ENCODE results near the gene ESPNL.

DNA sequence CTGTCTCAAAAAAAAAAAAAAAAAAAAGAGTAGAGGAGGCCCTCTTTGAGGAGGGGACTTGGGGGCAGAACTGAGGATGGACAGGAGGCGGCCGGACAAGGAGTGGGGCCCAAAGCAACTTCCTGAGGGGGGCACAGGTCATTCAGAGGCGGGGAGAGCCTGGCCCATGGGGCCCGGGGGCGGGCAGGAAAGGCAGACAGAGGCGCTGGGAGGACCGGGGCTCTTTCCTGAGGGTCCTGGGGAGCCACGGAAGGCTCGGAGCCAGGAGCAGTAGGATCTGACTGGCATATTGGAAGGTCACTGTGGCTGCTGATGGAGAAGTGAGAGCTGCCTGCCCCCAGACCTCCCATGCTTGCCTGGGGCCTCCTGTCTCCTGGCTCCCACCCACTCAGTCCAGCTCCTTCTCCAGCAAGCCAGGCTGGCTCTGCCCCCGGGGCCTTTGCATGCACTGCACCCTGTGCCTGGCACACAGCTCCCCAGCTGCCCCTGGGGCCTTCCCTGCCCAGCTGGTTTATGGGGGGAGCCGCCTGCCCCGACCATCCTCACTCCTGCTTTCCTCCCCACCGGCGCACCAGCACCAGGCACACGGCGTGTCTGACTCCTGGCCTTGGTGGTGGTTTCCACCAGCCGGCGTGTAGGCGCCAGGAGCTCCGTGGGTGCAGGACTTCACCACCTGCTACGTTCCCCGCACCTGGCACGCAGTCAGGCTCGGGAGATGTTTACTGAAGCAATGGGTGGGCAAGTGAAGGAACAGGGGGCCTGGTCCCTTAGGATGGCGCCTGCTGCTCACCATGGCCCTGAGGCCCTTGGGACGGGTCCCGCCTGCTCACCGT, 5.6 kb downstream of the ESPNL start:
- TF ChIP-seq, protein P1, sequence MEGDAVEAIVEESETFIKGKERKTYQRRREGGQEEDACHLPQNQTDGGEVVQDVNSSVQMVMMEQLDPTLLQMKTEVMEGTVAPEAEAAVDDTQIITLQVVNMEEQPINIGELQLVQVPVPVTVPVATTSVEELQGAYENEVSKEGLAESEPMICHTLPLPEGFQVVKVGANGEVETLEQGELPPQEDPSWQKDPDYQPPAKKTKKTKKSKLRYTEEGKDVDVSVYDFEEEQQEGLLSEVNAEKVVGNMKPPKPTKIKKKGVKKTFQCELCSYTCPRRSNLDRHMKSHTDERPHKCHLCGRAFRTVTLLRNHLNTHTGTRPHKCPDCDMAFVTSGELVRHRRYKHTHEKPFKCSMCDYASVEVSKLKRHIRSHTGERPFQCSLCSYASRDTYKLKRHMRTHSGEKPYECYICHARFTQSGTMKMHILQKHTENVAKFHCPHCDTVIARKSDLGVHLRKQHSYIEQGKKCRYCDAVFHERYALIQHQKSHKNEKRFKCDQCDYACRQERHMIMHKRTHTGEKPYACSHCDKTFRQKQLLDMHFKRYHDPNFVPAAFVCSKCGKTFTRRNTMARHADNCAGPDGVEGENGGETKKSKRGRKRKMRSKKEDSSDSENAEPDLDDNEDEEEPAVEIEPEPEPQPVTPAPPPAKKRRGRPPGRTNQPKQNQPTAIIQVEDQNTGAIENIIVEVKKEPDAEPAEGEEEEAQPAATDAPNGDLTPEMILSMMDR (IDR thresholded peaks at IDR 0.05) = no peak
- TF ChIP-seq FOXJ3 (CRISPR knock-in tag; IDR thresholded peaks at IDR 0.05; ENCODE audit: borderline replicate concordance) (no peak), ZBTB21 (CRISPR knock-in tag; IDR thresholded peaks at IDR 0.05; ENCODE audit: borderline replicate concordance) (no peak), ETV6 (CRISPR knock-in tag; IDR thresholded peaks at IDR 0.05) (no peak), TEAD4 (CRISPR knock-in tag; IDR thresholded peaks at IDR 0.05) (no peak)

Data from WTC11 (cell line).